Stomach smooth muscle (tissue), 2 donors: Measurements from ENCODE around the gene CASZ1.
A peak's percentile ranks its signal among the peaks of the same experiment; 100 is the strongest.

Source experiments
- H3K27ac ChIP-seq: one replicate; pipeline ENCODE4 v1.7.0; 2013; ENCODE audit warnings: mild to moderate bottlenecking, low read length, inconsistent platforms
- H3K27me3 ChIP-seq, 2 donors: one replicate each; pipeline ENCODE4 v1.7.0; 2013; ENCODE audit warnings: low read length in 2 of 2; ENCODE audit not compliant: insufficient read depth in 2 of 2, control insufficient read depth in 1 of 2
- H3K36me3 ChIP-seq, 2 donors: one replicate each; pipeline ENCODE4 v1.7.0; 2013; ENCODE audit warnings: low read length in 2 of 2; ENCODE audit not compliant: control insufficient read depth in 2 of 2, insufficient read depth in 2 of 2
- H3K4me1 ChIP-seq: one replicate; pipeline ENCODE4 v1.7.0; 2013; ENCODE audit warnings: low read length; ENCODE audit not compliant: control insufficient read depth, insufficient read depth
- H3K4me3 ChIP-seq, 2 donors: one replicate each; pipeline ENCODE4 v1.7.0; 2013; ENCODE audit warnings: low read length in 2 of 2
- H3K9ac ChIP-seq, 2 donors: one replicate each; pipeline ENCODE4 v1.7.0; 2013; ENCODE audit warnings: low read length in 2 of 2, mild to moderate bottlenecking in 1 of 2
- H3K9me3 ChIP-seq, 2 donors: one replicate each; pipeline ENCODE4 v1.7.0; 2013; ENCODE audit warnings: low read length in 2 of 2; ENCODE audit not compliant: control insufficient read depth in 2 of 2
- donor health status: healthy.
- donor health status: Pancreatic carcinoma.

CASZ1 gene

GRCh38 chr1:10663678-10664035 is 132.8 kb downstream of the CASZ1 start:
- Histone ChIP-seq H3K4me1 (peaks cover 81% of the 10 kb centered on the region), H3K27me3 (no peaks in the 10 kb centered on the region), H3K27ac (peak overlapping the region; percentile 93), H3K9ac (peak overlapping the region in 1 of 2 donors; percentile 55), H3K9me3 (no peaks in the 10 kb centered on the region), H3K4me3 (peak overlapping the region in 1 of 2 donors; percentile 58), H3K36me3 (peaks cover 6 to 10% of the 10 kb centered on the region in 2 donors)

DNA sequence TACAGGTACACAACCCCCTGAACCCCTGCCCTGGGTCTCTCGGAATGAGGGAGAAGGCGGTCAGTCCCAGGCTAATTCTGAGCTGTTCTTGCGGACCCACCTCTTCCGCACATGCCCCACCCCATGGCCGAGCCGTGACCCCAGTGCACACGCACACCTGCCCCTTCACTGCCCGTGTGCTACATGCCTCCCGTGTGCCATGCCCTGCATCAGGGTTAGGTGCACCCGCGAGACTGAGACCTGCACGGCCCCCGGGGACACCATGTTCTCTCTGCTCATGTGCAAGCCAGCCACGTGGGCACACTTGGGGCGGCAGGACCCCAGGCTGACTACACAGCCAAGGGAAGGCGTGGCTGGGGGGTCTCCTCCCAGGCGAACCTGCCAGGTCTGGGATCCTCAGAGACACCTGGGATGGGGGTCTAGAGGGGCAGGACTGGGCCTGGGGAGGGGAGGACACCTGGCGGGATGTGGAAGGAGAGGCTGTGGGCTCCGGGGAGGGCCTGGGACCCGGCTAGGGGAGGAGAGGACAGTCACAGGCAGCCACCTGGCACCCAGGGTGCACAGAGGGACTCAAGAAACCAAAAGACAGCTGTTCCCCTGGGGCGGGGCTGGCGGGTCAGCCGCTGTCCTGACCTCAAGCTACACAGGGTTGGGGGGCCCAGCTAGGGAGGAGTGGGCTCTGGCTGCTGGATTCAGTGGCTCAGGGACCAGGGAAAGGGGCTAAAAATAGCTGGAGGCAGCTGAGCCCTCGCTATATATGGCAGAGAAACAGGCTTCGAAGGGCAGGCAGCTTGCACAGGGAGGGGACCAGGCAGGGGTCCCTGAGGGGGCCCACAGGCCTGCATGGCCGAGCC is 133.4 kb downstream of the CASZ1 start:
- Histone ChIP-seq H3K9ac (peak overlapping the region in 1 of 2 donors; percentile 55), H3K27me3 (no peaks in the 10 kb centered on the region), H3K4me3 (peak overlapping the region in 1 of 2 donors; percentile 58), H3K36me3 (peaks cover 6 to 10% of the 10 kb centered on the region in 2 donors), H3K4me1 (peaks cover 81% of the 10 kb centered on the region), H3K27ac (peak overlapping the region; percentile 93), H3K9me3 (no peaks in the 10 kb centered on the region)

- H3K4me1 ChIP-seq, result peaks cover 83% of the 10 kb centered on the region
- H3K9me3 ChIP-seq, result no peaks in the 10 kb centered on the region
- H3K9ac ChIP-seq, result peak overlapping the region in 1 of 2 donors; percentile 21
- H3K4me3 ChIP-seq, result no peak overlapping the region
- H3K27me3 ChIP-seq, result no peaks in the 10 kb centered on the region
- H3K27ac ChIP-seq, result peak overlapping the region; percentile 93
- H3K36me3 ChIP-seq, result peaks cover 6 to 10% of the 10 kb centered on the region in 2 donors
Observed at GRCh38 chr1:10662090-10662688, 134.3 kb downstream of the CASZ1 start.

DNA sequence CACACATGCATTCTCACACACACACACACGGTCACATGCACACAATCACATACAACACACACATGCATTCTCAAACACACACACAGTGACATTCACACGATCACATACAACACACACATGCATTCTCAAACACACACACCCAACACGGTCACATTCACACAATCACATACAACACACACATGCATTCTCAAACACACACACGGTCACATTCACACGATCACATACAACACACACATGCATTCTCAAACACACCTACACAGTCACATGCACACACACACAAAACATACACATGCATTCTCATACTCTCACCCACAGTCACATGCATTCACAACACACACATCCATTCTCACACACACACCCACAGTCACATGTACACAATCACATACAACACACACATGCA is 135.0 kb downstream of the CASZ1 start:
- Histone ChIP-seq H3K9me3 (no peaks in the 10 kb centered on the region), H3K27me3 (no peaks in the 10 kb centered on the region), H3K27ac (peak overlapping the region; percentile 92), H3K4me1 (peaks cover 83% of the 10 kb centered on the region), H3K4me3 (no peak overlapping the region), H3K9ac (no peak overlapping the region), H3K36me3 (peaks cover 6 to 10% of the 10 kb centered on the region in 2 donors)

GRCh38 chr1:10659646-10660540 is 136.6 kb downstream of the CASZ1 start:
- no peak overlapping the region for H3K9ac ChIP-seq

DNA sequence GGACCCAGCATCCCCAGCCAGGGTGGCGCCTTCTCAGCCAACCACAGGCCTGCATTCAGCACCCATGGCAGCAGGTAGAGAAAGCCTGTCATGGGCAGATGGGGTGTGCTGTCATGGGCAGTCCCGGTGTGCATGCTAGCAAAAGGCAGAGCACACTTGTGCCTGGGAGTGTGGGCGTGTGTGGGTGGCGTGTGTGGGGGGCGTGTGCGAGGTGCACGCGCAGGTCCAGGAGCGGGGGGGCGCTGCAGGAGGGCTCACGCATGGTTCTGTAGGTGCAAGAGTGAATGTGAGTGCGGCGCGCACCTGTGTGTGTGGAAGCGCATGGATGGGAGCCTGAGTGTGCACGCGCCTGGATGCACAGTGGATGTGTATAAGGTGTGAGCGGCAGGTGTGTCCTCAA is 137.2 kb downstream of the CASZ1 start:
- Histone ChIP-seq H3K27me3 (no peaks in the 10 kb centered on the region), H3K9me3 (no peaks in the 10 kb centered on the region), H3K27ac (peak overlapping the region; percentile 92), H3K36me3 (peaks cover 6 to 10% of the 10 kb centered on the region in 2 donors), H3K9ac (no peak overlapping the region), H3K4me3 (no peak overlapping the region), H3K4me1 (peaks cover 83% of the 10 kb centered on the region)

More at GRCh38 chr1:10659646-10660540, 136.6 kb downstream of the CASZ1 start:
- Histone ChIP-seq H3K9me3 (no peaks in the 10 kb centered on the region), H3K27me3 (no peaks in the 10 kb centered on the region), H3K36me3 (peaks cover 6 to 10% of the 10 kb centered on the region in 2 donors), H3K4me3 (no peak overlapping the region), H3K4me1 (peaks cover 83% of the 10 kb centered on the region), H3K27ac (peak overlapping the region; percentile 92)

GRCh38 chr1:10658396-10659066 is 137.9 kb downstream of the CASZ1 start:
- no peak overlapping the region for H3K4me3 ChIP-seq
- H3K9ac ChIP-seq, result peak overlapping the region in 1 of 2 donors; percentile 29
- peaks cover 11 to 13% of the 10 kb centered on the region in 2 donors for H3K36me3 ChIP-seq
- H3K27me3 ChIP-seq, result no peaks in the 10 kb centered on the region
- peaks cover 83% of the 10 kb centered on the region for H3K4me1 ChIP-seq
- no peaks in the 10 kb centered on the region for H3K9me3 ChIP-seq
- peak overlapping the region; percentile 92 for H3K27ac ChIP-seq

GRCh38 chr1:10657088-10657847 is 139.2 kb downstream of the CASZ1 start:
- no peaks in the 10 kb centered on the region for H3K27me3 ChIP-seq
- H3K4me3 ChIP-seq, result peak overlapping the region in 1 of 2 donors; percentile 29
- H3K36me3 ChIP-seq, result peaks cover 13 to 20% of the 10 kb centered on the region in 2 donors
- H3K27ac ChIP-seq, result peak overlapping the region; percentile 92
- H3K9ac ChIP-seq, result no peak overlapping the region
- H3K9me3 ChIP-seq, result no peaks in the 10 kb centered on the region
- peaks cover 83% of the 10 kb centered on the region for H3K4me1 ChIP-seq

GRCh38 chr1:10656431-10656830 is 140.0 kb downstream of the CASZ1 start:
- Histone ChIP-seq H3K9ac (no peak overlapping the region), H3K27ac (peak overlapping the region; percentile 92), H3K4me1 (peaks cover 91% of the 10 kb centered on the region), H3K4me3 (no peak overlapping the region), H3K27me3 (no peaks in the 10 kb centered on the region), H3K36me3 (peaks cover 13 to 20% of the 10 kb centered on the region in 2 donors), H3K9me3 (no peaks in the 10 kb centered on the region)
